HepG2 (cell line): ENCODE measurements around the gene CTSS. TPM values are rescaled to one million over a fixed set of nuclear protein-coding genes. Genes with fewer than 3 reads are reported as not detected.
"Not testable (repeated sequence)": the region's sequence is repeated elsewhere in the genome, so short reads cannot be mapped to it uniquely, and the experiment has no call there.

Experiments
- ATAC-seq: fragments of 200-7000 bp; cut with Tn5 transposase; 3 replicates; pipeline ENCODE4 v1.9.1; 2020; ENCODE audit warnings: mild to moderate bottlenecking, moderate library complexity
- BruUV-seq: library from RNA; stranded (reverse); fragments of 400-500 nt; replicated peaks from 2 replicates; lab custom pipeline; 2021; lab: Mats Ljungman, UMichigan
- CTCF ChIA-PET: fragments of 300-600 bp; formaldehyde crosslinking; extraction: SDS; loops from one replicate; lab custom pipeline; 2021; ENCODE audit warnings: low total read pairs, inconsistent platforms, low intra/inter-chr PET ratio; lab: Yijun Ruan, JAX
- POLR2A ChIA-PET: fragments of 350-600 bp; sonication (Branson Sonifier 250); formaldehyde crosslinking; loops from one replicate; lab custom pipeline; 2020; ENCODE audit warnings: antibody characterized with exemption, inconsistent platforms; lab: Yijun Ruan, JAX
- DNase-seq: peaks from one replicate; pipeline ENCODE4 v3.0.0-alpha.2; 2015; ENCODE audit warnings: low spot score
- FAIRE-seq: peaks from 3 replicates; lab custom pipeline; 2011; peaks lifted over from hg19 to GRCh38; lab: Jason Lieb, UNC
- H2AFZ ChIP-seq: one replicate; pipeline ENCODE4 v1.6.1; 2011; ENCODE audit warnings: low read length, inconsistent platforms
- H3K27ac ChIP-seq: fragments of 300-600 bp; 3 replicates; pipeline ENCODE4 v1.8.0; 2011; ENCODE audit warnings: mixed run types, mild to moderate bottlenecking, mixed read lengths, low read length, inconsistent platforms; ENCODE audit not compliant: insufficient read depth; ENCODE audit errors: extremely low read length
- H3K27me3 ChIP-seq, 2 experiments: fragments of 200-600 bp in 1 of 2; 2 replicates in 1 of 2; 3 replicates in 1 of 2; pipeline versions ENCODE4 v1.6.0 to v1.8.0; 2011; ENCODE audit warnings: low read length in 2 of 2, mild to moderate bottlenecking in 2 of 2, moderate library complexity in 2 of 2, inconsistent platforms in 1 of 2; ENCODE audit not compliant: insufficient read depth in 2 of 2, control insufficient read depth in 1 of 2
- H3K36me3 ChIP-seq, 2 experiments: fragments of 200-600 bp in 1 of 2; replicated peaks in 1 of 2; 2 replicates in 1 of 2; 3 replicates in 1 of 2; pipeline versions ENCODE4 v1.5.1 to v1.8.0; 2011; ENCODE audit warnings: low read length in 2 of 2, inconsistent platforms in 1 of 2; ENCODE audit not compliant: insufficient read depth in 2 of 2, control insufficient read depth in 1 of 2
- H3K4me1 ChIP-seq: 2 replicates; pipeline ENCODE4 v1.5.1; 2012; ENCODE audit warnings: low read length, inconsistent platforms; ENCODE audit not compliant: insufficient read depth
- H3K4me2 ChIP-seq: 2 replicates; pipeline ENCODE4 v1.6.0; 2011; ENCODE audit warnings: low read depth, low read length, inconsistent platforms
- H3K4me3 ChIP-seq, 3 experiments: fragments of 200-600 bp in 1 of 3; sonication (generic), shearing (Covaris generic) in 1 of 3; replicated peaks in 1 of 3; 2 replicates each; pipeline ENCODE4 v1.5.1; 2011 to 2016; ENCODE audit warnings: low read length in 3 of 3, inconsistent platforms in 2 of 3, low read depth in 2 of 3, mild to moderate bottlenecking in 2 of 3, control low read depth in 1 of 3, mixed read lengths in 1 of 3; ENCODE audit not compliant: insufficient read depth in 1 of 3
- H3K79me2 ChIP-seq: one replicate; pipeline ENCODE4 v1.6.1; 2011; ENCODE audit warnings: low read length, inconsistent platforms; ENCODE audit not compliant: insufficient read depth
- H3K9ac ChIP-seq: 2 replicates; pipeline ENCODE4 v1.6.0; 2011; ENCODE audit warnings: mild to moderate bottlenecking, low read depth, low read length, inconsistent platforms; ENCODE audit not compliant: insufficient read depth
- H3K9me3 ChIP-seq: 2 replicates; pipeline ENCODE4 v1.5.1; 2012; ENCODE audit warnings: mild to moderate bottlenecking, low read length
- H4K20me1 ChIP-seq: 2 replicates; pipeline ENCODE4 v1.6.0; 2011; ENCODE audit warnings: inconsistent platforms, mild to moderate bottlenecking, low read length, moderate library complexity; ENCODE audit not compliant: insufficient read depth
- ARHGAP35 ChIP-seq: sonication (generic); formaldehyde crosslinking; IDR thresholded peaks from 2 replicates; pipeline ENCODE4 v1.9.0; 2022; ENCODE audit warnings: mild to moderate bottlenecking, inconsistent platforms, moderate library complexity, missing genetic modification reagents, borderline replicate concordance
- CAMTA2 ChIP-seq: sonication (generic); formaldehyde crosslinking; IDR thresholded peaks from 2 replicates; pipeline ENCODE4 v1.4.0; 2020; ENCODE audit warnings: mild to moderate bottlenecking, missing genetic modification reagents, borderline replicate concordance
- GLI4 ChIP-seq: sonication (generic); formaldehyde crosslinking; IDR thresholded peaks from 2 replicates; pipeline ENCODE4 v1.5.1; 2020; ENCODE audit warnings: missing genetic modification reagents, mild to moderate bottlenecking, moderate library complexity, borderline replicate concordance
- GZF1 ChIP-seq: sonication (generic); formaldehyde crosslinking; IDR thresholded peaks from 2 replicates; pipeline ENCODE4 v1.5.1; 2020; ENCODE audit warnings: mild to moderate bottlenecking, missing genetic modification reagents
- NFE2 ChIP-seq: sonication (generic); formaldehyde crosslinking; IDR thresholded peaks from 2 replicates; pipeline ENCODE4 v1.4.0; 2020; ENCODE audit warnings: missing genetic modification reagents
- NFE2L2 ChIP-seq: fragments of 150-350 bp; IDR thresholded peaks from 2 replicates; pipeline ENCODE4 v1.6.1; 2014; ENCODE audit warnings: low read length
- NFYB ChIP-seq: sonication (generic); formaldehyde crosslinking; IDR thresholded peaks from 2 replicates; pipeline ENCODE4 v1.4.0; 2020; ENCODE audit warnings: missing genetic modification reagents
- POLR2A ChIP-seq, 2 experiments: IDR thresholded peaks; 2 replicates each; pipeline ENCODE4 v1.6.1; 2011; ENCODE audit warnings: low read depth in 2 of 2, low read length in 2 of 2, mild to moderate bottlenecking in 1 of 2, moderate library complexity in 1 of 2; ENCODE audit not compliant: insufficient read depth in 1 of 2
- RBFOX2 ChIP-seq: fragments of 200-400 bp; formaldehyde crosslinking; IDR thresholded peaks from 2 replicates; pipeline ENCODE4 v1.6.1; 2017; ENCODE audit warnings: low read depth, mild to moderate bottlenecking, low read length
- RXRA ChIP-seq: sonication (generic); formaldehyde crosslinking; IDR thresholded peaks from 2 replicates; pipeline ENCODE4 v1.5.1; 2020; ENCODE audit warnings: missing genetic modification reagents
- TBL1XR1 ChIP-seq: fragments of 150-350 bp; IDR thresholded peaks from 2 replicates; pipeline ENCODE4 v1.6.1; 2014; ENCODE audit warnings: borderline replicate concordance, low read length; ENCODE audit not compliant: partially characterized antibody
- TEAD2 ChIP-seq: sonication (generic); formaldehyde crosslinking; IDR thresholded peaks from 2 replicates; pipeline ENCODE4 v1.9.0; 2021; ENCODE audit warnings: missing genetic modification reagents
- XBP1 ChIP-seq: sonication (generic); formaldehyde crosslinking; IDR thresholded peaks from 2 replicates; pipeline ENCODE4 v1.5.0; 2020; ENCODE audit warnings: missing genetic modification reagents
- ZFX ChIP-seq: sonication (generic); formaldehyde crosslinking; IDR thresholded peaks from 2 replicates; pipeline ENCODE4 v1.4.0; 2020; ENCODE audit warnings: mild to moderate bottlenecking, low read depth, missing genetic modification reagents, moderate library complexity
- ZKSCAN1 ChIP-seq: fragments of 150-350 bp; IDR thresholded peaks from 2 replicates; pipeline ENCODE4 v1.6.1; 2014; ENCODE audit warnings: low read length
- ZKSCAN5 ChIP-seq: sonication (generic); formaldehyde crosslinking; IDR thresholded peaks from 2 replicates; pipeline ENCODE4 v1.5.1; 2020; ENCODE audit warnings: mild to moderate bottlenecking, missing genetic modification reagents
- ZNF274 ChIP-seq: sonication (generic); formaldehyde crosslinking; IDR thresholded peaks from 2 replicates; pipeline ENCODE4 v1.5.1; 2020; ENCODE audit warnings: mild to moderate bottlenecking, missing genetic modification reagents
- ZNF333 ChIP-seq: sonication (generic); formaldehyde crosslinking; IDR thresholded peaks from 2 replicates; pipeline ENCODE4 v1.4.0; 2020; ENCODE audit warnings: mild to moderate bottlenecking, missing genetic modification reagents, borderline replicate concordance
- ZNF597 ChIP-seq: sonication (generic); formaldehyde crosslinking; IDR thresholded peaks from 2 replicates; pipeline ENCODE4 v1.5.0; 2020; ENCODE audit warnings: missing genetic modification reagents
- ZNF816 ChIP-seq: sonication (generic); formaldehyde crosslinking; IDR thresholded peaks from 2 replicates; pipeline ENCODE4 v1.8.0; 2022; ENCODE audit warnings: missing genetic modification reagents, mild to moderate bottlenecking, borderline replicate concordance
- WGBS: methylation state at CpG from one replicate; pipeline ENCODE4 v1.1.6; 2017; ENCODE audit warnings: low lambda C conversion rate; 5-methylcytosine and 5-hydroxymethylcytosine counted together
- in situ Hi-C: cut with HindIII; loops from 2 replicates; pipeline ENCODE4 v1.10.0; 2017; ENCODE audit warnings: low pct_unique_long_range_greater_than_20kb; ENCODE audit not compliant: extremely low pct_ligation_motif_present
- intact Hi-C: fragments of 100-400 bp; cut with micrococcal nuclease; formaldehyde crosslinking; loops from one replicate; pipeline ENCODE4 v1.10.0; 2022; ENCODE audit not compliant: unreplicated experiment
- polyA plus RNA-seq, 8 experiments: library from polyadenylated mRNA; depleted of rRNA in 3 of 8; stranded (reverse) in 7 of 8; unstranded in 1 of 8; fragments of >200 nt; fragmentation: Illumina TruSeq in 4 of 8; extraction: Trizol in 4 of 8; gene quantifications; 2 replicates each; pipeline versions ENCODE4 v1.2.1 to v1.2.3, GENCODE V29; 2011 to 2016; ENCODE audit warnings: low read depth in 4 of 8, missing spikeins in 1 of 8, mixed read lengths in 1 of 8; ENCODE audit not compliant: insufficient read depth in 1 of 8
- total RNA-seq, 5 experiments: library from RNA; depleted of rRNA; stranded (reverse); fragments of >200 nt; fragmentation: Illumina TruSeq; extraction: Trizol; gene quantifications; 2 replicates each; pipeline ENCODE4 v1.2.3, GENCODE V29; 2016; ENCODE audit warnings: low read depth in 1 of 5

The CTSS gene
- total and polyA plus RNA-seq, 2 of the 13 experiments (the other 11 are each of a cell fraction or from before 2014, with no cell fraction given) = 0.33 to 1.0 TPM

GRCh38 chr1:150775931-150776505 is 10.4 kb upstream of the CTSS start:
- intact Hi-C loops, POLR2A ChIA-PET: not testable (repeated sequence)

GRCh38 chr1:150775276-150775675 is 9.7 kb upstream of the CTSS start:
- Histone ChIP-seq H4K20me1 (no peaks in the 10 kb centered on the region), H3K79me2 (no peaks in the 10 kb centered on the region), H3K4me3 (no peak overlapping the region), H3K9me3 (no peaks in the 10 kb centered on the region), H3K9ac (no peak overlapping the region), H2AFZ (no peak overlapping the region), H3K36me3 (no peaks in the 10 kb centered on the region), H3K4me1 (0 out of 2 replicates have a peak, but pooled peaks cover 8% of the 10 kb centered on the region), H3K4me2 (no peak overlapping the region), H3K27me3 (no peaks in the 10 kb centered on the region), H3K27ac (no peak overlapping the region)
- no peak for FAIRE-seq
- intact Hi-C loops (no loop called here), in situ Hi-C loops (no loop called here)
- WGBS = 76% methylated on average over 3 of the region's 3 CpGs
- TF ChIP-seq ZFX (no peak), GZF1 (CRISPR knock-in tag) (no peak), ZKSCAN1 (no peak), ZNF597 (CRISPR knock-in tag) (no peak), NFYB (CRISPR knock-in tag) (no peak), TEAD2 (CRISPR knock-in tag) (no peak), ZNF816 (CRISPR knock-in tag) (no peak), ZNF274 (no peak), ZKSCAN5 (CRISPR knock-in tag) (no peak), NFE2L2 (no peak), GLI4 (no peak), POLR2A (IDR thresholded peaks at IDR 0.05; ENCODE audit: insufficient read depth in 1 of 2, low read depth in 2 of 2, low read length in 2 of 2) (no peak), XBP1 (no peak), ARHGAP35 (CRISPR knock-in tag) (no peak), RXRA (CRISPR knock-in tag) (no peak), ZNF333 (CRISPR knock-in tag) (no peak), CAMTA2 (no peak), NFE2 (CRISPR knock-in tag) (no peak), TBL1XR1 (no peak), RBFOX2 (no peak)
- DNase-seq = no peak
- ChIA-PET CTCF (no interaction called here), POLR2A (no interaction called here)
- no TSS peak for BruUV-seq
- no peak for ATAC-seq

More at GRCh38 chr1:150775931-150776505, 10.4 kb upstream of the CTSS start:
- ATAC-seq, H3K4me1 ChIP-seq, BruUV-seq, DNase-seq, H3K27ac ChIP-seq, H2AFZ ChIP-seq, H3K9ac ChIP-seq, H3K4me3 ChIP-seq, in situ Hi-C loops, H4K20me1 ChIP-seq, FAIRE-seq, H3K27me3 ChIP-seq, H3K36me3 ChIP-seq, H3K79me2 ChIP-seq, CTCF ChIA-PET, H3K4me2 ChIP-seq, H3K9me3 ChIP-seq: not testable (repeated sequence)
- WGBS = 70% methylated on average over 13 of the region's 13 CpGs
